Mesenchymal stem cell (in vitro differentiated cells and primary cell): Measurements from ENCODE around the gene RPA3.
A peak's percentile ranks its signal among the peaks of the same experiment; 100 is the strongest.

Experiments used
- DNase-seq: peaks from one replicate; pipeline ENCODE4 v3.0.0-alpha.2; 2013
- H2AFZ ChIP-seq: one replicate; pipeline ENCODE4 v1.6.1; 2013; ENCODE audit warnings: low read depth, mild to moderate bottlenecking, control low read depth, inconsistent platforms, low read length, moderate library complexity
- H2AK5ac ChIP-seq: 2 replicates; pipeline ENCODE4 v1.6.1; 2013; ENCODE audit warnings: low read length, moderate library complexity, mild to moderate bottlenecking, inconsistent platforms; ENCODE audit not compliant: severe bottlenecking
- H2BK120ac ChIP-seq: one replicate; pipeline ENCODE4 v1.6.1; 2013; ENCODE audit warnings: low read depth, mild to moderate bottlenecking, inconsistent platforms, low read length, moderate library complexity
- H2BK12ac ChIP-seq, 2 experiments: one replicate each; pipeline ENCODE4 v1.6.1; 2013; ENCODE audit warnings: inconsistent platforms in 2 of 2, low read length in 2 of 2, mild to moderate bottlenecking in 2 of 2, moderate library complexity in 2 of 2, control low read depth in 1 of 2
- H2BK15ac ChIP-seq: one replicate; pipeline ENCODE4 v1.6.1; 2013; ENCODE audit warnings: mild to moderate bottlenecking, low read depth, inconsistent platforms; ENCODE audit not compliant: poor library complexity, severe bottlenecking
- H2BK5ac ChIP-seq: 2 replicates; pipeline ENCODE4 v1.6.1; 2013; ENCODE audit warnings: low read depth, mild to moderate bottlenecking, low read length, control low read depth, inconsistent platforms; ENCODE audit not compliant: poor library complexity, severe bottlenecking
- H3K14ac ChIP-seq, 2 experiments: one replicate each; pipeline ENCODE4 v1.6.1; 2013; ENCODE audit warnings: inconsistent platforms in 2 of 2, low read length in 2 of 2, control low read depth in 1 of 2, mild to moderate bottlenecking in 1 of 2, moderate library complexity in 1 of 2
- H3K18ac ChIP-seq, 2 experiments: one replicate each; pipeline ENCODE4 v1.6.1; 2013; ENCODE audit warnings: inconsistent platforms in 2 of 2, low read length in 2 of 2, control low read depth in 1 of 2, low read depth in 1 of 2, mild to moderate bottlenecking in 1 of 2
- H3K23ac ChIP-seq, 2 experiments: one replicate each; pipeline ENCODE4 v1.6.1; 2013; ENCODE audit warnings: inconsistent platforms in 2 of 2, low read length in 2 of 2, mild to moderate bottlenecking in 2 of 2, moderate library complexity in 2 of 2, control low read depth in 1 of 2
- H3K27ac ChIP-seq: 2 replicates; pipeline ENCODE4 v1.5.1; 2013; ENCODE audit warnings: mild to moderate bottlenecking, moderate library complexity, low read length, control low read depth, inconsistent platforms; ENCODE audit not compliant: poor library complexity, severe bottlenecking
- H3K27me3 ChIP-seq, 2 experiments: 2 replicates each; pipeline versions ENCODE4 v1.6.1 to v1.7.0; 2013; ENCODE audit warnings: low read length in 2 of 2, mild to moderate bottlenecking in 2 of 2, moderate library complexity in 2 of 2, control low read depth in 1 of 2, inconsistent platforms in 1 of 2; ENCODE audit not compliant: control insufficient read depth in 1 of 2, insufficient read depth in 1 of 2
- H3K36me3 ChIP-seq, 2 experiments: 2 replicates each; pipeline versions ENCODE4 v1.6.1 to v1.7.0; 2013; ENCODE audit warnings: low read length in 2 of 2, control low read depth in 1 of 2, inconsistent platforms in 1 of 2, low read depth in 1 of 2, mild to moderate bottlenecking in 1 of 2; ENCODE audit not compliant: insufficient read depth in 2 of 2, control insufficient read depth in 1 of 2
- H3K4ac ChIP-seq, 2 experiments: one replicate each; pipeline ENCODE4 v1.6.1; 2013; ENCODE audit warnings: inconsistent platforms in 2 of 2, low read length in 2 of 2, mild to moderate bottlenecking in 2 of 2, moderate library complexity in 2 of 2, control low read depth in 1 of 2, low read depth in 1 of 2
- H3K4me1 ChIP-seq: 2 replicates; pipeline ENCODE4 v1.6.1; 2013; ENCODE audit warnings: low read depth, low read length, control low read depth; ENCODE audit not compliant: control insufficient read depth, insufficient read depth
- H3K4me2 ChIP-seq: 2 replicates; pipeline ENCODE4 v1.6.1; 2013; ENCODE audit warnings: low read length, mild to moderate bottlenecking, inconsistent platforms; ENCODE audit not compliant: poor library complexity, severe bottlenecking
- H3K4me3 ChIP-seq, 2 experiments: 2 replicates each; pipeline versions ENCODE4 v1.5.1 to v1.7.0; 2013; ENCODE audit warnings: low read length in 2 of 2, mild to moderate bottlenecking in 2 of 2, control low read depth in 1 of 2, low read depth in 1 of 2; ENCODE audit not compliant: insufficient read depth in 1 of 2
- H3K79me1 ChIP-seq: replicated peaks from 2 replicates; pipeline ENCODE4 v1.6.1; 2013; ENCODE audit warnings: mild to moderate bottlenecking, control low read depth, low read length, inconsistent platforms; ENCODE audit not compliant: poor library complexity, severe bottlenecking
- H3K9ac ChIP-seq: 2 replicates; pipeline ENCODE4 v1.7.0; 2013; ENCODE audit warnings: mild to moderate bottlenecking, low read length, moderate library complexity
- H3K9me3 ChIP-seq: 2 replicates; pipeline ENCODE4 v1.7.0; 2013; ENCODE audit warnings: mild to moderate bottlenecking, low read length; ENCODE audit not compliant: control insufficient read depth
- H4K8ac ChIP-seq: one replicate; pipeline ENCODE4 v1.6.1; 2013; ENCODE audit warnings: inconsistent platforms, mild to moderate bottlenecking, low read length, moderate library complexity
- H4K91ac ChIP-seq: one replicate; pipeline ENCODE4 v1.6.1; 2013; ENCODE audit warnings: mild to moderate bottlenecking, low read length, inconsistent platforms
- WGBS: methylation state at CpG from one replicate; pipeline ENCODE4 v1.1.7; 2013; ENCODE audit warnings: mixed read lengths; 5-methylcytosine and 5-hydroxymethylcytosine counted together

Gene RPA3

DNA sequence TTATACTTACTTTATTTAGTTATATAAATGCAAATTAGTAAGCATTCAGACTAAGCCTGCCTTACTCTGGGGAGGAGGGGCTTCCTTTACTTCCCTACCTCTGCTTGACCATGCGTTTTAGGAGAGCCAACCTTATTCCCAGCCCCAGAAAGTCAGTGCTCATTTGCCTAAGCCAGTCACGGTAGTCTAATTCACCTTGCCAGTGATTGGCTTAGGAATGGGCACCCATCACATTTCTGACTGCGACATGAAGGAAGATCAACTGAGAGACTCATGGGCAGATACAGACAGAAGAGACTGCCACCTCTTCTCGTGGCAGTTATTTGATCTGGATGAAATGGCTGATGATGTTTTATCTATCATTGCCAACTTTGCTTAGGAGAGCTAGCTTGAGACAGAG lies 29.5 kb downstream of the RPA3 start:
- no peak overlapping the region for H3K23ac ChIP-seq
- no peak overlapping the region for H3K4ac ChIP-seq
- no peak overlapping the region for H2BK5ac ChIP-seq
- no peak overlapping the region for H2BK12ac ChIP-seq
- H3K36me3 ChIP-seq, result no peaks in the 10 kb centered on the region
- H4K91ac ChIP-seq, result no peak overlapping the region
- peaks cover 8% of the 10 kb centered on the region for H3K79me1 ChIP-seq
- WGBS, result 98% methylated on average over 4 of the region's 4 CpGs
- peak overlapping the region; percentile 1 for H2AK5ac ChIP-seq
- no peak overlapping the region for H2BK120ac ChIP-seq
- no peak overlapping the region for H4K8ac ChIP-seq
- no peaks in the 10 kb centered on the region for H3K4me1 ChIP-seq
- no peaks in the 10 kb centered on the region for H3K9me3 ChIP-seq
- H3K14ac ChIP-seq, result no peak overlapping the region
- no peak overlapping the region for H3K27ac ChIP-seq
- no peaks in the 10 kb centered on the region for H3K27me3 ChIP-seq
- no peak for DNase-seq
- no peak overlapping the region for H2BK15ac ChIP-seq
- H3K4me3 ChIP-seq, result no peak overlapping the region
- H3K9ac ChIP-seq, result peak overlapping the region; percentile 62
- H2AFZ ChIP-seq, result no peak overlapping the region
- H3K18ac ChIP-seq, result no peak overlapping the region
- no peak overlapping the region for H3K4me2 ChIP-seq

DNA sequence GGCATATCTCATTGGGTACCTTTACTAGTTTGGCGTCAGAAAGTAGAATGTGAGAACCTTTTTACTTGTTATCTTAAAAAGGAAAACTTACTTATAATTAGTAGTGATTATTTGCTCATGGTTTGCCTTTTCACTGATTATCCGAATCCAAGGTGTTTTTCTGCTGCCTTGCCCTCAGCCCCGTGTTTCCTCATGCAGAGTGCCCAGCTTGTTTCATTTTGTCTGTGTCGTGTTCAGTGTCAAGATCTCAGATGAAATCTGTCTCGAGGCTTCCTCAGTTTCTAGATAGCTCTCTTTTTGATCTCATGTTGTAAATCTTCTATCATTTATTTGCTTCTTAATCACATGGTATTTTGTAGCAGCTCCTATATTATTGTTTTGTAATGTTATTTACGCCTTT lies 30.1 kb downstream of the RPA3 start:
- Histone ChIP-seq H2AFZ (no peak overlapping the region), H4K91ac (no peak overlapping the region), H3K27me3 (no peaks in the 10 kb centered on the region), H3K23ac (no peak overlapping the region), H3K18ac (no peak overlapping the region), H3K4me3 (peak overlapping the region in 1 of 2 experiments; percentile 58), H3K14ac (no peak overlapping the region), H2AK5ac (no peak overlapping the region), H4K8ac (no peak overlapping the region), H3K9me3 (no peaks in the 10 kb centered on the region), H2BK120ac (no peak overlapping the region), H3K4me1 (no peaks in the 10 kb centered on the region), H3K79me1 (peaks cover 8% of the 10 kb centered on the region), H3K4me2 (no peak overlapping the region), H3K36me3 (no peaks in the 10 kb centered on the region), H3K27ac (no peak overlapping the region), H2BK15ac (no peak overlapping the region), H3K4ac (no peak overlapping the region), H3K9ac (peak overlapping the region; percentile 62), H2BK12ac (no peak overlapping the region), H2BK5ac (no peak overlapping the region)
- DNase-seq, result no peak
- 74% methylated on average over 4 of the region's 6 CpGs for WGBS

DNA sequence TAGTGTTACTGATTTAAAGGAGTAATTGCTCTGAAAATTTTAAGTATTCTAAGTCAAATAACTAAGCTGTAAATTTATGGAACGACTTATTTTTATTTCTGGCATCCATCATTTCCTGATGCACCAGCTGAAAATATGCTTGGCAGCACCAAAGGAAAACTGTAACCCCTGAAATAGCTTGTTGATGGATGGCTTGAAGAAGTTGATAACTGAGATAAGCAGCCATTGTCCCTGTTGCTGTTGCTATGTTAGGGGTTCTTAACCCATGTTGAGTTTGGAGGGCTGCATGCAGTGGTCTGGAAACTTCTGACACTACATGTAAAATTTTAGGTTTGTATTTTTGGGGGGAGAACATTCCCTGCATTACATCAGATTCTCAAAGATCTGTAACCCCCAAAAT lies 30.6 kb downstream of the RPA3 start:
- H2BK5ac ChIP-seq, result no peak overlapping the region
- H2BK12ac ChIP-seq, result no peak overlapping the region
- no peak overlapping the region for H2AFZ ChIP-seq
- no peak overlapping the region for H2AK5ac ChIP-seq
- H3K27me3 ChIP-seq, result no peaks in the 10 kb centered on the region
- H2BK120ac ChIP-seq, result no peak overlapping the region
- no peak overlapping the region for H3K14ac ChIP-seq
- no peak overlapping the region for H3K4ac ChIP-seq
- peaks cover 9% of the 10 kb centered on the region for H3K79me1 ChIP-seq
- no peak overlapping the region for H4K8ac ChIP-seq
- peak overlapping the region; percentile 62 for H3K9ac ChIP-seq
- no peak overlapping the region for H4K91ac ChIP-seq
- H3K27ac ChIP-seq, result no peak overlapping the region
- H3K23ac ChIP-seq, result no peak overlapping the region
- no peak overlapping the region for H3K4me3 ChIP-seq
- H3K36me3 ChIP-seq, result no peaks in the 10 kb centered on the region
- 88% methylated on average over 1 of the region's 1 CpG for WGBS
- no peak overlapping the region for H2BK15ac ChIP-seq
- no peaks in the 10 kb centered on the region for H3K9me3 ChIP-seq
- H3K18ac ChIP-seq, result no peak overlapping the region
- H3K4me2 ChIP-seq, result no peak overlapping the region
- H3K4me1 ChIP-seq, result no peaks in the 10 kb centered on the region
- no peak for DNase-seq

DNA sequence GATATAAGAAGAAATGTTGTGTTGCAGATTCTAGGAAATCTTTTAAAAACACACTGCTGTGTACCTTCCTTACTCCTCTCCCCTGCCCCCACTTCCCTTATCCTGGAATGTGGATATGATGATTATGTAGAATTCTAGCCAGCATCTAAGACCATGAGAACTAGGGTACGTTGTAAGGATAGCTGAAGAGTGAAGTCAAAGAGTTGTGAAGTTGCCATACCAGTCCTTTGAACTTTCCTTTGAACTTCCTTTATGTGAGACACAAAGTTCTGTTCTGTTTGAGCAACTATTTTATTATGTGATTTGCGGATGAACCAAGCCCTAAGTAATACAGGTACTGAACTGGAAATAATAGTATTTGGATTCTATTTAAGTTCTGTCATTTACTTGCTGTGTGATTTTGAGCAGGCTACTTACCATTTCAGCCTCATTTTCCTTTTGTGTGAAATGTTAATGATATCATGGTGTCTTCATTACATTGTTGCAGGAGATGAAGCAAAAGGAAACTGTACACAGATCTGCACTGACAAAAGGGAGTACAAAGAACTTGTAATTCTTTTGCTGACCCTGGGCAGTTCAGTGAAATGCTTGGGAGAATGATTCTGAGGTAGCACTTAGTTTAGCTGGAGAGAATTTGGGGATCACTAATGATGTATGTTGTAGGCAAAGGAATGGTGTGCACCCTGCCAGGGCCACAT lies 31.4 kb downstream of the RPA3 start:
- Histone ChIP-seq H3K18ac (no peak overlapping the region), H3K9me3 (no peaks in the 10 kb centered on the region), H2AFZ (no peak overlapping the region), H2BK120ac (no peak overlapping the region), H3K4me3 (no peak overlapping the region), H3K23ac (no peak overlapping the region), H3K36me3 (no peaks in the 10 kb centered on the region), H3K79me1 (peaks cover 9% of the 10 kb centered on the region), H3K4me2 (no peak overlapping the region), H3K9ac (no peak overlapping the region), H2BK15ac (no peak overlapping the region), H3K4ac (no peak overlapping the region), H3K14ac (no peak overlapping the region), H3K27ac (no peak overlapping the region), H4K91ac (no peak overlapping the region), H4K8ac (no peak overlapping the region), H3K4me1 (no peaks in the 10 kb centered on the region), H2BK5ac (no peak overlapping the region), H2AK5ac (no peak overlapping the region), H3K27me3 (no peaks in the 10 kb centered on the region), H2BK12ac (no peak overlapping the region)
- WGBS, result 85% methylated on average over 2 of the region's 2 CpGs
- DNase-seq, result no peak
